Astrocyte (in vitro differentiated cells and primary cell): Measurements from ENCODE around the gene CDSN. TPM values are rescaled to one million over a fixed set of nuclear protein-coding genes. Genes with fewer than 3 reads are reported as not detected.

Source experiments
- DNase-seq: peaks from one replicate; pipeline ENCODE4 v3.0.0-alpha.2; 2010; ENCODE audit warnings: low read depth
- FAIRE-seq: peaks from 2 replicates; lab custom pipeline; 2011; peaks lifted over from hg19 to GRCh38; lab: Jason Lieb, UNC
- H2AFZ ChIP-seq: 2 replicates; pipeline ENCODE4 v1.6.0; 2012; ENCODE audit warnings: low read depth, low read length, inconsistent platforms
- H3K27ac ChIP-seq: 2 replicates; pipeline ENCODE4 v1.5.1; 2011; ENCODE audit warnings: low read depth, low read length, inconsistent platforms
- H3K27me3 ChIP-seq: 2 replicates; pipeline ENCODE4 v1.6.0; 2011; ENCODE audit warnings: low read length, inconsistent platforms; ENCODE audit not compliant: insufficient read depth
- H3K36me3 ChIP-seq: 2 replicates; pipeline ENCODE4 v1.5.1; 2011; ENCODE audit warnings: low read length, inconsistent platforms; ENCODE audit not compliant: insufficient read depth
- H3K4me1 ChIP-seq: 2 replicates; pipeline ENCODE4 v1.5.1; 2011; ENCODE audit warnings: low read length, inconsistent platforms; ENCODE audit not compliant: insufficient read depth
- H3K4me2 ChIP-seq: 2 replicates; pipeline ENCODE4 v1.6.0; 2012; ENCODE audit warnings: low read length, inconsistent platforms
- H3K4me3 ChIP-seq: 2 replicates; pipeline ENCODE4 v1.5.1; 2011; ENCODE audit warnings: low read depth, mild to moderate bottlenecking, low read length, inconsistent platforms; ENCODE audit not compliant: insufficient read depth
- H3K79me2 ChIP-seq: 2 replicates; pipeline ENCODE4 v1.6.0; 2012; ENCODE audit warnings: mild to moderate bottlenecking, low read length, inconsistent platforms; ENCODE audit not compliant: insufficient read depth
- H3K9ac ChIP-seq: 2 replicates; pipeline ENCODE4 v1.6.0; 2012; ENCODE audit warnings: mild to moderate bottlenecking, low read length, inconsistent platforms
- H3K9me3 ChIP-seq: 2 replicates; pipeline ENCODE4 v1.5.1; 2012; ENCODE audit warnings: low read depth, mild to moderate bottlenecking, low read length, inconsistent platforms; ENCODE audit not compliant: insufficient read depth
- H4K20me1 ChIP-seq: 2 replicates; pipeline ENCODE4 v1.6.0; 2012; ENCODE audit warnings: low read length, inconsistent platforms; ENCODE audit not compliant: insufficient read depth
- H3K27ac Mint-ChIP-seq: one replicate; pipeline ENCODE4 v1.8.0; 2021; ENCODE audit warnings: mild to moderate bottlenecking, mixed read lengths; ENCODE audit not compliant: unreplicated experiment
- H3K27me3 Mint-ChIP-seq: one replicate; pipeline ENCODE4 v1.8.0; 2021; ENCODE audit warnings: low read depth, mixed read lengths; ENCODE audit not compliant: unreplicated experiment
- H3K36me3 Mint-ChIP-seq: one replicate; pipeline ENCODE4 v1.8.0; 2021; ENCODE audit warnings: low read depth, mixed read lengths; ENCODE audit not compliant: unreplicated experiment
- H3K4me1 Mint-ChIP-seq: one replicate; pipeline ENCODE4 v1.8.0; 2021; ENCODE audit warnings: low read depth, mixed read lengths; ENCODE audit not compliant: unreplicated experiment
- H3K4me3 Mint-ChIP-seq: one replicate; pipeline ENCODE4 v1.8.0; 2021; ENCODE audit warnings: mild to moderate bottlenecking, moderate library complexity, mixed read lengths; ENCODE audit not compliant: unreplicated experiment
- H3K9me3 Mint-ChIP-seq: one replicate; pipeline ENCODE4 v1.8.0; 2021; ENCODE audit warnings: mild to moderate bottlenecking, mixed read lengths; ENCODE audit not compliant: unreplicated experiment
- CTCF ChIP-seq: IDR thresholded peaks from 2 replicates; pipeline ENCODE4 v1.5.1; 2011; ENCODE audit warnings: low read depth, mild to moderate bottlenecking, inconsistent platforms, low read length, moderate library complexity; ENCODE audit not compliant: insufficient read depth
- EZH2 ChIP-seq: IDR thresholded peaks from 2 replicates; pipeline ENCODE4 v1.6.1; 2012; ENCODE audit warnings: mild to moderate bottlenecking, low read length, inconsistent platforms; ENCODE audit not compliant: insufficient read depth
- total RNA-seq: library from RNA; stranded (reverse); gene quantifications from 2 replicates; pipeline ENCODE4 v1.2.1, GENCODE V29; 2021

Gene CDSN
- total RNA-seq, 1 donor from 2014 or later = 0.27 TPM

- Histone ChIP-seq H3K9me3 (no peaks in the 10 kb centered on the region), H3K9ac (no peak overlapping the region), H3K27ac (no peak overlapping the region), H3K27me3 (no peaks in the 10 kb centered on the region), H2AFZ (peak overlapping the region; percentile 38), H3K4me2 (peak overlapping the region; percentile 61), H3K4me1 (peaks cover 14% of the 10 kb centered on the region), H3K79me2 (no peaks in the 10 kb centered on the region), H4K20me1 (no peaks in the 10 kb centered on the region), H3K4me3 (no peak overlapping the region), H3K36me3 (no peaks in the 10 kb centered on the region)
- H3K9me3 Mint-ChIP-seq = no peaks in the 10 kb centered on the region
- no peak for FAIRE-seq
- peaks cover 41% of the 10 kb centered on the region for H3K4me1 Mint-ChIP-seq
- TF ChIP-seq CTCF = no peak
- no peak for TF ChIP-seq EZH2
- peak overlapping the region; percentile 66 for H3K27ac Mint-ChIP-seq
- H3K4me3 Mint-ChIP-seq = no peak overlapping the region
- peaks cover 13% of the 10 kb centered on the region for H3K36me3 Mint-ChIP-seq
- H3K27me3 Mint-ChIP-seq = no peaks in the 10 kb centered on the region
- peak; percentile 74 for DNase-seq
These were observed 4.9 kb upstream of the CDSN start for GRCh38 chr6:31125162-31125561.

- no peaks in the 10 kb centered on the region for H3K9me3 ChIP-seq
- H3K27me3 Mint-ChIP-seq = no peaks in the 10 kb centered on the region
- no peak overlapping the region for H3K27ac ChIP-seq
- peak overlapping the region; percentile 1 for H3K4me2 ChIP-seq
- H3K36me3 Mint-ChIP-seq = peaks cover 14% of the 10 kb centered on the region
- DNase-seq = peak; percentile 83
- H3K4me1 ChIP-seq = peaks cover 14% of the 10 kb centered on the region
- no peaks in the 10 kb centered on the region for H3K27me3 ChIP-seq
- no peak overlapping the region for H2AFZ ChIP-seq
- no peak overlapping the region for H3K4me3 ChIP-seq
- TF ChIP-seq CTCF (no peak), EZH2 (no peak)
- no peak overlapping the region for H3K9ac ChIP-seq
- H3K4me3 Mint-ChIP-seq = peak overlapping the region; percentile 54
- H3K79me2 ChIP-seq = peaks cover 5% of the 10 kb centered on the region
- no peaks in the 10 kb centered on the region for H3K9me3 Mint-ChIP-seq
- no peaks in the 10 kb centered on the region for H3K36me3 ChIP-seq
- no peaks in the 10 kb centered on the region for H4K20me1 ChIP-seq
- FAIRE-seq = peak; percentile 95
- H3K4me1 Mint-ChIP-seq = peaks cover 43% of the 10 kb centered on the region
- peak overlapping the region; percentile 84 for H3K27ac Mint-ChIP-seq
These were observed 2.8 kb upstream of the CDSN start for GRCh38 chr6:31122791-31123706.
